HG03095 (cell line): ENCODE measurements around the gene ISM2.

Experiments
- ATAC-seq: cut with Tn5 transposase; IDR thresholded peaks from one replicate; pipeline ENCODE4 v1.9.1; 2021; ENCODE audit warnings: moderate library complexity; ENCODE audit not compliant: unreplicated experiment

The ISM2 gene

GRCh38 chr14:77469539-77469938 lies 29.1 kb downstream of the ISM2 start:
- ATAC-seq = no peak

DNA sequence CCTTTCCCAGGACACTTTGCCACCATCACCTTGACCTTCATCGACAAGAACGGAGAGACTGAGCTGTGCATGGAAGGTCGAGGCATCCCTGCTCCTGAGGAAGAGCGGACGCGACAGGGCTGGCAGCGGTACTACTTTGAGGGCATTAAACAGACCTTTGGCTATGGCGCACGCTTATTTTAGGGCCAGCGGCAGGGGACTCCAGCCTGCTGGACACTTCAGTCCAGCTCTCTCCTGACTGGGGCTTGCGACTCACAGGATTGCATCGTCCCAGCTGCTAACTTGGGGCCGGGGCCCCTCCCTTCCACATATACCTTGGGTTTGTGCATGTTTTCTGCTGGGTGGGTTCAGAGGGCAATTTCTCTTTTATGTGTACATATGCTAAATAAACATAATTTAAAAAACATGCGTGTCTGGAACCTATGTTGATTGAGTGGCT lies 29.5 kb downstream of the ISM2 start:
- no peak for ATAC-seq

GRCh38 chr14:77467801-77468200 lies 30.8 kb downstream of the ISM2 start:
- no peak for ATAC-seq

- ATAC-seq = no peak
These were observed 39.4 kb downstream of the ISM2 start for GRCh38 chr14:77459072-77459723.

- ATAC-seq = peak; percentile 18
These were observed 40.2 kb downstream of the ISM2 start for GRCh38 chr14:77458249-77458950.

GRCh38 chr14:77457522-77458248 lies 40.9 kb downstream of the ISM2 start, which contains the start of the genes AHSA1 and VIPAS39:
AHSA1 (plus strand) TSS chr14:77458093; CDS start chr14:77458190, 97 bp downstream.
VIPAS39 (minus strand) TSS chr14:77457601; CDS start chr14:77454102, 3,499 bp downstream.
- peak; percentile 89 for ATAC-seq

DNA sequence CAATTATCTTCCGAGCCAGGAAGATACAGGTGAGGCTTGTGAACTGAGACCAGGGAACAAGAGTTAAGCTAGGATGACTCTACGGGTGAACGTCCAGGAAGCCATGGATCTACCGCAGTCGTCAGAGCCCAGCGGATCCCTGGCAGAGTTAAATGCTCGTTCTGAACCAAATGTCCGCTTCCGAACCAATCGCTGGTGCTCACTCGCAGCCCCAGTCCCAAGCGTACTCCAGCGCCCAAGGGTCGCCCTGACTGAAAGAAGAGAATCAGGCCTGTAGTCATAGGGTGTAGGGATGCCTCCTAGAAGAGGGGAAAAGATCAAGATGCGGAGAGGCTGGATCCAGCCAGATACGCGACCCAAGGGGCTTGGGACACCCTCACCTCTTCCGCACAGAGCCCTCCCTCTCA lies 41.5 kb downstream of the ISM2 start:
- ATAC-seq = peak; percentile 9

GRCh38 chr14:77455966-77456640 lies 42.5 kb downstream of the ISM2 start:
- no peak for ATAC-seq

- ATAC-seq = no peak
These were observed 56.4 kb downstream of the ISM2 start for GRCh38 chr14:77442196-77442595.

- ATAC-seq = no peak
These were observed 58.8 kb downstream of the ISM2 start for GRCh38 chr14:77439861-77440260.

- no peak for ATAC-seq
These were observed 60.0 kb downstream of the ISM2 start for GRCh38 chr14:77438596-77438995.

GRCh38 chr14:77436042-77436441 lies 62.6 kb downstream of the ISM2 start:
- ATAC-seq = no peak

- ATAC-seq = no peak
These were observed 72.2 kb downstream of the ISM2 start for GRCh38 chr14:77426396-77426795.

DNA sequence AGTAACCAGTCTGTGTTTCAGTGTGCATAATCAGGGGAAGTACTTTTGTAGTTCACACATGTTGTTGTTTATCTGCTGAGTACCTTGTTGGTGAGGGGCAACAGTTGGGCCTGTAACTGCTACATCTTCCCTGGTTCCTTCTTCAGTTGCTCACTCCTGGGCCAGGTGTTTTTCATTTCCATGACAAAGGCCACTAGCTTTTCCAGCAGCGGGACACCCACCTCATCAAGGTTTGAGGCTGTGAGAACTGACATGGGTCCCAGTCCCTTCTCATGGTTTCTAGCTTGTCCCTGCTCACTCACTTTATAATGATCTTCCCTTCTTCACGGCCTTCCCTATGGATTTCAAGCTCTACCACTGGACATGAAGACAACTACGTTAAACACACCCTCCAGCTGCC lies 73.8 kb downstream of the ISM2 start:
- no peak for ATAC-seq
